ENCODE measurements around the gene CPA4.

- no peak for TF ChIP-seq YY1 (IDR thresholded peaks at IDR 0.05; ENCODE audit: insufficient read depth, insufficient read length)
- TF ChIP-seq ZNF274 (IDR thresholded peaks at IDR 0.05; ENCODE audit: low read depth, low read length): no peak
Measured at GRCh38 chr7:130358471-130358870, 65.5 kb downstream of the CPA4 start.

All from NT2/D1 (cell line).